Left lung (tissue), 10 donors: ENCODE results near the gene SWAP70. TPM values are rescaled to one million over a fixed set of nuclear protein-coding genes. Genes with fewer than 3 reads are reported as not detected.

Experiments used
- ATAC-seq: fragments of 200-7000 bp; cut with Tn5 transposase; one replicate; pipeline ENCODE4 v1.9.1; 2020; ENCODE audit warnings: moderate library complexity
- DNase-seq, 4 donors: peaks; one replicate each; pipeline ENCODE4 v3.0.0-alpha.2; 2013 to 2020
- H3K27ac ChIP-seq, 2 donors: fragments of 200-600 bp; sonication (generic) in 1 of 2; one replicate each; pipeline versions ENCODE4 v1.5.0 to v1.8.0; 2020 to 2021
- H3K27me3 ChIP-seq, 2 donors: fragments of 200-600 bp; sonication (generic) in 1 of 2; one replicate each; pipeline versions ENCODE4 v1.5.0 to v1.8.0; 2020 to 2021
- H3K36me3 ChIP-seq, 2 donors: fragments of 200-600 bp; sonication (generic) in 1 of 2; one replicate each; pipeline versions ENCODE4 v1.5.0 to v1.8.0; 2020 to 2021
- H3K4me1 ChIP-seq, 2 donors: fragments of 200-600 bp; one replicate each; pipeline ENCODE4 v1.8.0; 2021
- H3K4me3 ChIP-seq, 2 donors: fragments of 200-600 bp; sonication (generic) in 1 of 2; one replicate each; pipeline versions ENCODE4 v1.5.0 to v1.8.0; 2020 to 2021; ENCODE audit warnings: mild to moderate bottlenecking in 1 of 2
- H3K9me3 ChIP-seq, 2 donors: fragments of 200-600 bp; sonication (generic) in 1 of 2; one replicate each; pipeline versions ENCODE4 v1.5.0 to v1.8.0; 2020 to 2021
- CTCF ChIP-seq, 2 donors: fragments of 200-600 bp; sonication (generic) in 1 of 2; IDR thresholded peaks; one replicate each; pipeline versions ENCODE4 v1.5.0 to v1.8.0; 2021; ENCODE audit warnings: antibody characterized with exemption in 2 of 2
- intact Hi-C, 2 donors: fragments of 100-400 bp; cut with DNase I; formaldehyde crosslinking; loops; one replicate each; pipeline versions ENCODE4 v1.11.2 to v1.14.2; 2022
- polyA plus RNA-seq, 6 donors: library from polyadenylated mRNA; unstranded; fragments of 120-200 nt; gene quantifications; one replicate each; pipeline ENCODE4 v1.2.1, GENCODE V29; 2013; ENCODE audit not compliant: insufficient read length in 6 of 6
- total RNA-seq, 2 donors: library from RNA; stranded (reverse); fragmentation: NEBNext Ultra II Directional; extraction: Animal tissue kit (Norgen Biotek cat#: 25700); gene quantifications; one replicate each; pipeline ENCODE4 v1.2.1, GENCODE V29; 2021
- donor health status: DM: no; HTN: yes; CAD: no.
- donor health status: DM: no; HTN: no; CAD: no.

Gene SWAP70
- total and polyA plus RNA-seq, 8 donors, result 20.5 to 50.8 (median 26.1) TPM

- Histone ChIP-seq H3K9me3 (no peaks in the 10 kb centered on the region), H3K4me1 (peaks cover 6 to 48% of the 10 kb centered on the region in 2 donors), H3K27ac (no peak overlapping the region), H3K36me3 (peaks cover 0 to 13% of the 10 kb centered on the region in 2 donors), H3K4me3 (no peak overlapping the region), H3K27me3 (no peaks in the 10 kb centered on the region)
- DNase-seq, result no peak
- ATAC-seq, result no peak
- intact Hi-C loops, result loop anchor here in 1 of 2 donors (5.0 to 10.0 kb wide), 3 partner anchors 142 to 548 kb away; partner anchors contain the start of gene ADM
- TF ChIP-seq CTCF (IDR thresholded peaks at IDR 0.05), result no peak
These were observed 93.0 kb downstream of the SWAP70 start for GRCh38 chr11:9756878-9757277.

- DNase-seq, result peak; percentile 78 to 97 (median 90)
- no peaks in the 10 kb centered on the region for H3K9me3 ChIP-seq
- no peaks in the 10 kb centered on the region for H3K27me3 ChIP-seq
- peak; percentile 85 to 91 for TF ChIP-seq CTCF (IDR thresholded peaks at IDR 0.05)
- H3K27ac ChIP-seq, result peak overlapping the region; percentile 83 to 90
- H3K36me3 ChIP-seq, result peaks cover 0 to 7% of the 10 kb centered on the region in 2 donors
- peak; percentile 90 for ATAC-seq
- peak overlapping the region; percentile 62 to 79 for H3K4me3 ChIP-seq
- H3K4me1 ChIP-seq, result peaks cover 6 to 44% of the 10 kb centered on the region in 2 donors
- intact Hi-C loops, result loop anchor here in 1 of 2 donors (5.0 to 10.0 kb wide), 3 partner anchors 143 to 547 kb away; partner anchors contain the start of gene ADM
These were observed 94.1 kb downstream of the SWAP70 start for GRCh38 chr11:9757809-9758636.

DNA sequence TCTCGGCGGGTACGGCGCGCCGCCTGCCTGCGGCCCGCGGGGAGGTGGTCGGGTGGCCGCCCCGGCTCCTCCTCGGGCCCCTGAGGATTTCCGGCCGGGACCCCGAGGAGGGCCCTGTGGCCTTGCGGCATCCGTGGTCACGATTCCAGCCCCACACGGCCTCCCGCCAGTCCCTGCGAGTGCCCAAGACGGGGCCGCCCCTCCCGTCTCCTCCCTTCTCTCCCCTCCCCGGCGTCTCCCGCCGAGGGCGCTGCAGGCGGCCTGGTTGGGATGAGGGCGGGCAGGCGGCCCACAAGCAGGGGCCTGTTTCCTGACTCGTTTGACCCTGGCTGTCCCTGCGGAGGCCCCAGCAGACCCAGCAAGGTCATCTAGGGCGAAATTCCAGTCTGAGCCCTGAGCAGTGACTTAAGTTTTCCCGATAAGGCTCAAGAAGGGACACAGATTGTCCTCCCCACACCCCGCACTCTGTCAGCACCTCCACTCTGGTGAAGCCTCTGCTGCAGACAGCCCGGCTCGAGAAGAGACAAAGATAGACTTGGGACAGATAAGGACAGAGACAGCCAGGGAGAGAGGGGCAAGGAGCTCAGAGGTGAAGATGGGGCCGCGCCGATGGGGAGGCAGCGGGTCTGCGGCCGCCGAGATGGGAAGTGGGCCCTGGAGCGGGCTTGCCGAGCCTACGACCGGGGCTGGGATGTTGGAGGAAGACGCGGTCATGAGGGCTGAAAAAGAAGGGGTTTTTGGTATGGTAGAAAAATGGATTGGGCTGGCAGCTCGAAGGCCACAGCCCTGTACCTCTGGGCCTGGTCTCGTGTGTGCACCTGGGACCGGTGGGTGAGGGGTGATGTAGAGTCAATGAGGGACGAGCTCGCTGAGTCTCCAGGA, 95.0 kb downstream of the SWAP70 start:
- Histone ChIP-seq H3K36me3 (no peaks in the 10 kb centered on the region), H3K4me3 (peak overlapping the region; percentile 62 to 79), H3K4me1 (peaks cover 6 to 42% of the 10 kb centered on the region in 2 donors), H3K27ac (peak overlapping the region; percentile 83 to 90), H3K9me3 (no peaks in the 10 kb centered on the region), H3K27me3 (no peaks in the 10 kb centered on the region)
- peak; percentile 83 for ATAC-seq
- TF ChIP-seq CTCF (IDR thresholded peaks at IDR 0.05), result no peak
- intact Hi-C loops, result loop anchor here in 1 of 2 donors (5.0 to 10.0 kb wide), 3 partner anchors 144 to 546 kb away; partner anchors contain the start of gene ADM
- peak; percentile 54 to 92 (median 80) for DNase-seq

GRCh38 chr11:9759519-9760192, 95.8 kb downstream of the SWAP70 start:
- intact Hi-C loops, result loop anchor here in 1 of 2 donors (5.0 to 10.0 kb wide), 4 partner anchors 145 to 545 kb away; partner anchors contain the start of gene ADM
- no peaks in the 10 kb centered on the region for H3K9me3 ChIP-seq
- H3K4me1 ChIP-seq, result peaks cover 6 to 39% of the 10 kb centered on the region in 2 donors
- ATAC-seq, result peak; percentile 58
- no peaks in the 10 kb centered on the region for H3K27me3 ChIP-seq
- peak; percentile 28 to 91 (median 64) for DNase-seq
- no peaks in the 10 kb centered on the region for H3K36me3 ChIP-seq
- H3K4me3 ChIP-seq, result peak overlapping the region in 1 of 2 donors; percentile 62
- H3K27ac ChIP-seq, result peak overlapping the region; percentile 83 to 90
- TF ChIP-seq CTCF (IDR thresholded peaks at IDR 0.05), result no peak
